DMS79 treated with DMSO at 0.1 percent for 48 hours (cell line): ENCODE measurements around the gene SPSB3.
A peak's percentile ranks its signal among the peaks of the same experiment; 100 is the strongest.

ENCODE experiments used
- DNase-seq: peaks from one replicate; lab custom pipeline; 2025; lab: John Stamatoyannopoulos, UW

The SPSB3 gene

GRCh38 chr16:1775006-1775845, 7.1 kb downstream of the SPSB3 start:
- no peak for DNase-seq

GRCh38 chr16:1774448-1774780, 8.0 kb downstream of the SPSB3 start:
- DNase-seq: no peak

GRCh38 chr16:1773703-1774447, 8.5 kb downstream of the SPSB3 start:
- DNase-seq: peak; percentile 8

GRCh38 chr16:1772908-1773702, 9.3 kb downstream of the SPSB3 start, which contains the start of gene MRPS34:
MRPS34 (minus strand) TSS chr16:1773134; CDS start chr16:1773119, 15 bp downstream.
- peak; percentile 57 for DNase-seq

GRCh38 chr16:1772362-1772907, 9.9 kb downstream of the SPSB3 start, which contains the start of gene EME2:
EME2 (plus strand) TSS chr16:1772810; CDS start chr16:1773228, 418 bp downstream.
- no peak for DNase-seq

GRCh38 chr16:1771864-1772361, 10.5 kb downstream of the SPSB3 start:
- no peak for DNase-seq

GRCh38 chr16:1771188-1771863, 11.0 kb downstream of the SPSB3 start, which contains the start of gene NME3:
NME3 (minus strand) TSS chr16:1771543; CDS start chr16:1771534, 9 bp downstream.
- DNase-seq: peak; percentile 22

GRCh38 chr16:1770328-1771187, 11.8 kb downstream of the SPSB3 start:
- DNase-seq: peak; percentile 69

GRCh38 chr16:1769402-1770300, 12.7 kb downstream of the SPSB3 start:
- no peak for DNase-seq

- no peak for DNase-seq
Measured at GRCh38 chr16:1768767-1769401, 13.5 kb downstream of the SPSB3 start.

- no peak for DNase-seq
Measured at GRCh38 chr16:1768061-1768766, 14.2 kb downstream of the SPSB3 start.

- DNase-seq: no peak
Measured at GRCh38 chr16:1767116-1767994, 15.0 kb downstream of the SPSB3 start.

- DNase-seq: no peak
Measured at GRCh38 chr16:1766701-1767100, 15.7 kb downstream of the SPSB3 start.

GRCh38 chr16:1766231-1766630, 16.1 kb downstream of the SPSB3 start:
- DNase-seq: no peak

- no peak for DNase-seq
Measured at GRCh38 chr16:1765826-1766225, 16.5 kb downstream of the SPSB3 start.

GRCh38 chr16:1764971-1765370, 17.4 kb downstream of the SPSB3 start:
- no peak for DNase-seq
